Endothelial cell of umbilical vein (primary cell): ENCODE results near the gene KRTAP10-8. TPM values are rescaled to one million over a fixed set of nuclear protein-coding genes. Genes with fewer than 3 reads are reported as not detected.

Experiments used
- BruUV-seq: library from RNA; stranded (reverse); fragments of 400-500 nt; replicated peaks from 2 replicates; lab custom pipeline; 2021; lab: Mats Ljungman, UMichigan
- CTCF ChIA-PET: fragments of 300-600, 350-600 bp; sonication (Branson Sonifier 250); formaldehyde crosslinking; loops from one replicate; lab custom pipeline; 2021; ENCODE audit warnings: antibody characterized with exemption, inconsistent platforms; lab: Charles Lee
- POLR2A ChIA-PET: fragments of 300-600, 350-600 bp; sonication (Branson Sonifier 250); formaldehyde crosslinking; loops from one replicate; lab custom pipeline; 2021; ENCODE audit warnings: antibody characterized with exemption, inconsistent platforms; lab: Charles Lee
- DNase-seq: peaks from one replicate; pipeline ENCODE4 v3.0.0-alpha.2; 2011; ENCODE audit warnings: low read depth, low spot score
- FAIRE-seq: peaks from 2 replicates; lab custom pipeline; 2011; peaks lifted over from hg19 to GRCh38; lab: Jason Lieb, UNC
- H2AFZ ChIP-seq: 2 replicates; pipeline ENCODE4 v1.6.0; 2012; ENCODE audit warnings: low read depth, low read length, control low read depth, inconsistent platforms
- H3K27ac ChIP-seq: 2 replicates; pipeline ENCODE4 v1.5.1; 2011; ENCODE audit warnings: low read depth, mild to moderate bottlenecking, control low read depth, low read length, moderate library complexity; ENCODE audit not compliant: insufficient read depth
- H3K27me3 ChIP-seq, 2 experiments: 2 replicates each; pipeline versions ENCODE4 v1.6.0 to v1.6.1; 2011; ENCODE audit warnings: low read length in 2 of 2, mixed read lengths in 1 of 2; ENCODE audit not compliant: control insufficient read depth in 2 of 2, insufficient read depth in 2 of 2
- H3K36me3 ChIP-seq, 2 experiments: 2 replicates in 1 of 2; 3 replicates in 1 of 2; pipeline ENCODE4 v1.5.1; 2011; ENCODE audit warnings: low read length in 2 of 2, mild to moderate bottlenecking in 1 of 2, moderate library complexity in 1 of 2; ENCODE audit not compliant: control insufficient read depth in 2 of 2, insufficient read depth in 2 of 2; ENCODE audit errors: extremely low read depth in 1 of 2
- H3K4me1 ChIP-seq: 3 replicates; pipeline ENCODE4 v1.5.1; 2011; ENCODE audit warnings: mild to moderate bottlenecking, low read length; ENCODE audit not compliant: control insufficient read depth, insufficient read depth; ENCODE audit errors: extremely low read depth
- H3K4me2 ChIP-seq: 2 replicates; pipeline ENCODE4 v1.6.1; 2011; ENCODE audit warnings: low read length, control low read depth, mixed read lengths; ENCODE audit not compliant: insufficient read depth
- H3K4me3 ChIP-seq, 3 experiments: fragments of 200-600 bp in 1 of 3; sonication (generic), shearing (Covaris generic) in 1 of 3; replicated peaks in 1 of 3; 2 replicates each; pipeline ENCODE4 v1.5.1; 2011 to 2016; ENCODE audit warnings: control low read depth in 3 of 3, low read length in 3 of 3, mild to moderate bottlenecking in 2 of 3, inconsistent platforms in 1 of 3, low read depth in 1 of 3, moderate library complexity in 1 of 3; ENCODE audit not compliant: insufficient read depth in 1 of 3
- H3K79me2 ChIP-seq: 2 replicates; pipeline ENCODE4 v1.6.0; 2012; ENCODE audit warnings: low read length, inconsistent platforms; ENCODE audit not compliant: control insufficient read depth, insufficient read depth
- H3K9ac ChIP-seq: replicated peaks from 2 replicates; pipeline ENCODE3; 2011; ENCODE audit warnings: low read length, control low read depth; ENCODE audit not compliant: insufficient read depth; ENCODE audit errors: extremely low read depth
- H3K9me1 ChIP-seq: replicated peaks from 3 replicates; pipeline ENCODE4 v1.6.0; 2011; ENCODE audit warnings: mild to moderate bottlenecking, low read length; ENCODE audit not compliant: control insufficient read depth, insufficient read depth; ENCODE audit errors: extremely low read depth
- H3K9me3 ChIP-seq: replicated peaks from 2 replicates; pipeline ENCODE4 v1.5.1; 2012; ENCODE audit warnings: low read length, inconsistent platforms; ENCODE audit not compliant: control insufficient read depth, insufficient read depth
- H4K20me1 ChIP-seq: replicated peaks from 2 replicates; pipeline ENCODE3; 2011; ENCODE audit warnings: mild to moderate bottlenecking, low read length; ENCODE audit not compliant: control insufficient read depth, insufficient read depth; ENCODE audit errors: extremely low read depth
- EZH2 ChIP-seq: IDR thresholded peaks from 2 replicates; pipeline ENCODE4 v1.6.1; 2012; ENCODE audit warnings: borderline replicate concordance, low read depth, mild to moderate bottlenecking, moderate library complexity, low read length, inconsistent platforms; ENCODE audit not compliant: severe bottlenecking
- FOS ChIP-seq: IDR thresholded peaks from 2 replicates; pipeline ENCODE4 v1.6.1; 2011; ENCODE audit warnings: mild to moderate bottlenecking, low read length, moderate library complexity, borderline replicate concordance; ENCODE audit not compliant: insufficient read depth
- GATA2 ChIP-seq: IDR thresholded peaks from 2 replicates; pipeline ENCODE4 v1.7.0; 2011; ENCODE audit warnings: low read depth, mild to moderate bottlenecking, moderate library complexity, mixed read lengths, low read length; ENCODE audit not compliant: insufficient read length, insufficient read depth
- JUN ChIP-seq: IDR thresholded peaks from 2 replicates; pipeline ENCODE4 v1.6.1; 2011; ENCODE audit warnings: borderline replicate concordance, low read depth; ENCODE audit not compliant: insufficient read length, insufficient read depth
- MYC ChIP-seq: IDR thresholded peaks from one replicate; pipeline ENCODE4 v1.6.1; 2011; ENCODE audit warnings: mild to moderate bottlenecking, low read depth, low read length
- dilution Hi-C: fragments of 300-500 bp; cut with MboI; formaldehyde crosslinking; loops from one replicate; pipeline ENCODE4 v1.15.0; 2019; ENCODE audit warnings: low sequenced_read_pairs; ENCODE audit not compliant: extremely low pct_ligation_motif_present
- intact Hi-C: fragments of 100-400 bp; cut with micrococcal nuclease; formaldehyde crosslinking; loops from one replicate; pipeline ENCODE4 v1.10.0; 2022
- polyA plus RNA-seq, 4 experiments: library from polyadenylated mRNA; depleted of rRNA in 3 of 4; stranded (reverse) in 3 of 4; unstranded in 1 of 4; fragments of >200 nt; gene quantifications; 2 replicates each; pipeline versions ENCODE4 v1.2.1 to v1.2.3, GENCODE V29; 2011 to 2012; ENCODE audit warnings: missing spikeins in 1 of 4
- total RNA-seq: library from RNA; stranded (reverse); gene quantifications from 2 replicates; pipeline ENCODE4 v1.2.3, GENCODE V29; 2021
- TF ChIP-seq, protein P1 (sequence below), 2 donors: IDR thresholded peaks; 1 replicate in 1 of 2; 2 replicates in 1 of 2; pipeline ENCODE4 v1.5.1; 2011; ENCODE audit warnings: low read length in 2 of 2, mild to moderate bottlenecking in 2 of 2, moderate library complexity in 2 of 2, control low read depth in 1 of 2, inconsistent platforms in 1 of 2, low read depth in 1 of 2; ENCODE audit not compliant: insufficient read depth in 1 of 2; ENCODE audit errors: extremely low read depth in 1 of 2
- TF ChIP-seq, protein P2 (sequence below): IDR thresholded peaks from 2 replicates; pipeline ENCODE4 v1.6.1; 2011; ENCODE audit not compliant: insufficient read depth, insufficient read length

The KRTAP10-8 gene
- total and polyA plus RNA-seq, 2 donors (not counting 3 experiments of a cell fraction or from before 2014, with no cell fraction given) = not detected

DNA sequence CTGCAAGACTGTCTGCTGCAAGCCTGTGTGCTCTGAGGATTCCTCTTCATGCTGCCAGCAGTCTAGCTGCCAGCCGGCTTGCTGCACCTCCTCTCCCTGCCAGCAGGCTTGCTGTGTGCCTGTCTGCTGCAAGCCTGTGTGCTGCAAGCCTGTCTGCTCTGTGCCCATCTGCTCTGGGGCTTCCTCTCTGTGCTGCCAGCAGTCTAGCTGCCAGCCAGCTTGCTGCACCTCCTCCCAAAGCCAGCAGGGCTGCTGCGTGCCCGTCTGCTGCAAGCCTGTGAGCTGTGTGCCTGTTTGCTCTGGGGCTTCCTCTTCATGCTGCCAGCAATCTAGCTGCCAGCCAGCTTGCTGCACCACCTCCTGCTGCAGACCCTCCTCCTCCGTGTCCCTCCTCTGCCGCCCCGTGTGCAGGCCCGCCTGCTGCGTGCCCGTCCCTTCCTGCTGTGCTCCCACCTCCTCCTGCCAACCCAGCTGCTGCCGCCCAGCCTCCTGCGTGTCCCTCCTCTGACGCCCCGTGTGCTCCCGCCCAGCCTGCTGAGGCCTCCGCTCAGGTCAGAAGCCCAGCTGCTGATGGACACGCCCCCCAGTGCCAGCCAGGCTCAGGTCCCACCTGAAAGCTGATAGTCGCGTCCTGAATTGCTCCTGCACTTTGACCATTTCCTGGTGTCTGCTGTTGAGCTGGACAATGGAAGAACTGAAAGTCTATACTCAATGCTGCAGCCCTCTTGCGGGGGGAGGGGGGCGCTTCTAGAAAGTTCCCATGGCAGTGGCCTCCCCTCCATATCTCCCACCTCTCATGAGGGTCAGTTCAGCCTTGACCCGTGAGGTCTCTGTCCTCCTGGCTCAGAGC, 37.2 kb upstream of the KRTAP10-8 start:
- dilution Hi-C loops = no loop called here
- POLR2A ChIA-PET = no interaction called here
- TF ChIP-seq JUN = no peak
- TF ChIP-seq GATA2 = no peak
- TF ChIP-seq MYC = no peak
- no peak for TF ChIP-seq EZH2
- no peak for TF ChIP-seq FOS
- TF ChIP-seq, protein P1, sequence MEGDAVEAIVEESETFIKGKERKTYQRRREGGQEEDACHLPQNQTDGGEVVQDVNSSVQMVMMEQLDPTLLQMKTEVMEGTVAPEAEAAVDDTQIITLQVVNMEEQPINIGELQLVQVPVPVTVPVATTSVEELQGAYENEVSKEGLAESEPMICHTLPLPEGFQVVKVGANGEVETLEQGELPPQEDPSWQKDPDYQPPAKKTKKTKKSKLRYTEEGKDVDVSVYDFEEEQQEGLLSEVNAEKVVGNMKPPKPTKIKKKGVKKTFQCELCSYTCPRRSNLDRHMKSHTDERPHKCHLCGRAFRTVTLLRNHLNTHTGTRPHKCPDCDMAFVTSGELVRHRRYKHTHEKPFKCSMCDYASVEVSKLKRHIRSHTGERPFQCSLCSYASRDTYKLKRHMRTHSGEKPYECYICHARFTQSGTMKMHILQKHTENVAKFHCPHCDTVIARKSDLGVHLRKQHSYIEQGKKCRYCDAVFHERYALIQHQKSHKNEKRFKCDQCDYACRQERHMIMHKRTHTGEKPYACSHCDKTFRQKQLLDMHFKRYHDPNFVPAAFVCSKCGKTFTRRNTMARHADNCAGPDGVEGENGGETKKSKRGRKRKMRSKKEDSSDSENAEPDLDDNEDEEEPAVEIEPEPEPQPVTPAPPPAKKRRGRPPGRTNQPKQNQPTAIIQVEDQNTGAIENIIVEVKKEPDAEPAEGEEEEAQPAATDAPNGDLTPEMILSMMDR (IDR thresholded peaks at IDR 0.05; ENCODE audit: extremely low read depth in 1 of 2, insufficient read depth in 1 of 2, low read depth in 1 of 2, low read length in 2 of 2) = no peak
- TF ChIP-seq, protein P2, sequence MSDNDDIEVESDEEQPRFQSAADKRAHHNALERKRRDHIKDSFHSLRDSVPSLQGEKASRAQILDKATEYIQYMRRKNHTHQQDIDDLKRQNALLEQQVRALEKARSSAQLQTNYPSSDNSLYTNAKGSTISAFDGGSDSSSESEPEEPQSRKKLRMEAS = no peak

More for the DNA sequence above, 37.2 kb upstream of the KRTAP10-8 start:
- H3K4me2 ChIP-seq = no peak overlapping the region
- no peak overlapping the region for H3K9ac ChIP-seq
- no peak overlapping the region for H2AFZ ChIP-seq
- no peaks in the 10 kb centered on the region for H3K4me1 ChIP-seq
- no peaks in the 10 kb centered on the region for H3K9me1 ChIP-seq
- BruUV-seq = no TSS peak
- CTCF ChIA-PET = interaction anchor here (1.3 kb wide), 1 partner anchor 219 kb away, joined by 4 read pairs; no protein-coding TSS in a partner anchor
- no peaks in the 10 kb centered on the region for H3K27me3 ChIP-seq
- H3K27ac ChIP-seq = no peak overlapping the region
- no peaks in the 10 kb centered on the region for H3K9me3 ChIP-seq
- no peaks in the 10 kb centered on the region for H3K79me2 ChIP-seq
- intact Hi-C loops = no loop called here
- no peak for DNase-seq
- no peaks in the 10 kb centered on the region for H4K20me1 ChIP-seq
- H3K36me3 ChIP-seq = no peaks in the 10 kb centered on the region
- FAIRE-seq = no peak
- no peak overlapping the region for H3K4me3 ChIP-seq
